ENCODE results near the gene LRRTM4.

The LRRTM4 gene

GRCh38 chr2:77521931-77522470 is at the start of gene LRRTM4:
Gene LRRTM4, minus strand, starts transcription at chr2:77522376.
- peak; percentile 13 for DNase-seq (ENCODE audit: low spot score)

GRCh38 chr2:77571545-77571944 is 49.4 kb upstream of the LRRTM4 start:
- no peak for DNase-seq (ENCODE audit: low spot score)

DNA sequence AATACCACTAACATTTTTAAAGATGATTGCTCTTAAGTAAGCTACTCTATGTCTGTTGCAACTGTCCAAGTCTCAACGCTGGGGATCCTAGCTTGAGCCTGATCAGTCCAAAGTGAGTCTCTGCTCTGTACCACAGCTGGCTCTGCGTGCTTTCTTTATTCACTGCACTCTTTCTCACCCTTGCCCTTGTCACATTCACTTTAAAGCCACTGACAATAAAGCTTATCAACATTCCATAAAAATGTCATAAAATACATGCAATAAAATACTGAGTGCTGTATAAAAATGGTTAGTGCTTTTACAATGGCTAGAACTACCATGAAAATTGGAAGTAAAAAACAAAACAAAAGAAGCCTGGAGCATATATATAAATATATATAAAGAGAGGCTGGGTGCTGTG is 45.5 kb upstream of the LRRTM4 start:
- no peak for DNase-seq (ENCODE audit: low spot score)

- DNase-seq (ENCODE audit: low spot score), result no peak
These were observed 44.4 kb upstream of the LRRTM4 start for GRCh38 chr2:77566582-77566981.

DNA sequence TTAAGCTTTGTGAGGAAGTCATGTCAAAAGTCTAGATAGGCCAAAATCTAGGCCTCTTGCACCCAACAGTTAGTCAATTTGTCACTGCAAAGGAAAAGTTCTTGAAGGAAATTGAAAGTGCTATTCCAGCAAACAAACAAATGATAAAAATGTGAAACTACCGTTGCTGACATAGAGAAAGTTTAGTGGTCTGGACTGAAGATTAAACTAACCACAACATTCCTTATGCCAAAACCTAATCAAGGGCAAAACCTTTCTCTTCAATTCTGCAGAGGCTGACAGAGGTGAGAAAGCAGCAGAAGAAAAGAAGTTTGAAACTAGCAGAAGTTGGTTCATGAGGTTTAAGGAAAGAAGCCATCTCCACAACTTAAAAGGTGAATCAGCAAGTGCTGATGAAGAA is 44.0 kb upstream of the LRRTM4 start:
- DNase-seq (ENCODE audit: low spot score), result no peak

DNA sequence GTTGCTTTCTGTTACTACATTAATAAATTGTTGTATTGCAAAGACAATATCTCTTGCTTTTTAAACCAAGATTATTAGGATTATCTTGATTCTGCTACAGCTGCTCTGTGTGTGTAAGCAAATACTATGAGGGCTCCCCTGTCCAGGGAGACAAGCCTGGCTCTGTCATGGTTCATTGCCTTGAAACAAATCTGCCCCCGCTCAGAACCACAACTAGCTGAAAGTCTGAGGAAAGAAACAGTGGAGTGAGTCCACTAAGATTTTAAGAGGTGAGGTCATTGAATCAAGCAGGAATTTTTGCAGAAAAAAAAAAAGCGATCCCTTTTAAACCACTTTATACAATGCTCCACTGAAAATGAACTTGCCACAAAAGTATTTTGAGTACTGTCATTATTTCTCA is 30.8 kb upstream of the LRRTM4 start:
- DNase-seq (ENCODE audit: low spot score), result peak; percentile 42

- no peak for DNase-seq (ENCODE audit: low spot score)
These were observed 15.9 kb upstream of the LRRTM4 start for GRCh38 chr2:77538031-77538430.

DNA sequence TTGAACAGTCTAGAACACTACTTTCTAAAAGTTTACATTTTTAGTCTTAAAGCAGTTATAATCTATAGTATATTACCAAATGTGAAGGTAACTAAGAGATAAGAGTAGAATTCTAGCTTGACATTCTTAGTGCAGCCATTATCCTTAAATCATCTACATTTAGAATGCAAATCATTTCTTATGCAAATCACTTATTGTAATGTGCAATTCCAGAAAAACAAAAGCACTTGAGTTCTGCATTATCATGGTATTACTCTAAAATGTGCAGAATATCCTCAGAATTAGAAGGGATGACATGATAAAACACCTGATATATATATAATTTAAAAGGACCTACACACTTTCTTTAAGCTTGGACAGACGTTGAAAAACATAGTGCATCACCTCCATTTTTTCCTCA is 712 bp upstream of the LRRTM4 start:
- DNase-seq (ENCODE audit: low spot score), result no peak

- DNase-seq (ENCODE audit: low spot score), result peak; percentile 41
These were observed 656 bp downstream of the LRRTM4 start for GRCh38 chr2:77521548-77521891.

DNA sequence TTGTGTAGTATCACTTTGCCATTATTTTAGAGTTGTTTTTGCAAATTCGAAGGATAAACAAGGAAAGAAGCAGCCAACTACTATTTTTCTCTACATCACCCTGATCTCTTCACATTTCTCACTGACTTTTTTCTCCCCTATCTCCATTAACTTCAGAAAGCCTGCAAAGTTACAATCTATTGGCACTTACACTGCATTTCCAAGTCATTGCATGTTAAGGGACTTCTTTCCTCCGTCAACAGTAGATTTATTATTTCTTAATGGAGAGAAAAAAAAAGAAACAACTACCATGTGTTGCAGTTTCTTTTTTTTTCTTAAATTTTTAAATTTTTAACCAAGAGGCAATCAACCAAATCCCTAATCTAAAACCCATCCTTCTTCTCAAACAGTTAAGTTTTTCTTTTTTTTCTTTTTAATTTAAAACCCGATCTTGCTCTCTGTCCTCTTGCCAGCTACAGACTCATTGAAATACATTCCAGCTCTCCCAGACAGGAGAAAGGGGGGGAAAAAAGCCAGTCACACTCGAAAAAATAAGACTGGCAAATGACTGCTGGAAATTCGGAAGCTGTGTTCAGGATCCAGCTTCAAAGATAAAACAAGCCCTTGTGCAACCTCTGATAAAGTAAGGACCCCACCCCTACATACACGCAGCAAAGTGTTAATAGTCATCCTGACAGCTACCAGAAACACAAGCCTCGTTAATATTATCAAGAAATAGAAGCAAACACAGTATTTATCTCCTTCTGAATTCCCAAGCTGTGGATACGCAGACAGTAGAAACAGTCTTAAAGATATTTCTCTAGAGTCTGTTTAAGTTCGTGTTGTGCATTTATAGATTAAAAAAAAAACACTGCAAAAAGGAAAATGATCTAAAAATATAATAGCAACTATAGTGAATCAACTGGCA is 1.3 kb downstream of the LRRTM4 start:
- no peak for DNase-seq (ENCODE audit: low spot score)

DNA sequence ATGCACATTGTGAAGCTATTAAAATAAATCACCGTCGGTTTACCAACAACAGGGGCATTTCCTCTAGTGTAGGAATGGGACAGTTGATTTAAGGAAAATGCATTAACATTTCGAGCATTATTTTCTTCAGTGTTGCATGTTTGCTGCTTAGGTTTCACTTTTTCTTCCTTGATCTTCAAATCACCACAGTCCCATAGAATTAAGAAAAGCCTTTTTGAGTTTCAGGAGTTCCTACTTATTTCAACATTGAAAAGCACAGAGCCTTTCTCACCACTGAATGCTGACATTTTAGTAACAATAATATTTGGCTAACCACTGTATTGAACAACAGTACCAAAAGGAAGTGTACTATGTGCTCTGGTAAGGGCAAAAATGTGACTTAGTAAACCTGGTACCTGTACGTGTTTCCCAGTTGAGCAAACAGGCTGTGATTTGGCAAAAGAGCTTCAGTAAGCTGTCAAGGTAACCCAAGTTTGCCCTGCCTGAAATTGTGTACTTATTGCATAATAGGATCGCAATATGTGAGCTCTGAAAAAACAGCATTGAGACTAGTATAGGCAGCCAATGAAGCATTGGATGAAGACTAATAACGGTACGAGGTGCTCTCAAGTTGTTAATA is 2.2 kb downstream of the LRRTM4 start:
- no peak for DNase-seq (ENCODE audit: low spot score)

GRCh38 chr2:77519164-77519887 is 2.9 kb downstream of the LRRTM4 start:
- DNase-seq (ENCODE audit: low spot score), result no peak

- no peak for DNase-seq (ENCODE audit: low spot score)
These were observed 3.9 kb downstream of the LRRTM4 start for GRCh38 chr2:77518311-77518710.

GRCh38 chr2:77513191-77513590 is 9.0 kb downstream of the LRRTM4 start:
- no peak for DNase-seq (ENCODE audit: low spot score)

- DNase-seq (ENCODE audit: low spot score), result no peak
These were observed 9.7 kb downstream of the LRRTM4 start for GRCh38 chr2:77512507-77512906.

GRCh38 chr2:77508511-77508910 is 13.7 kb downstream of the LRRTM4 start:
- DNase-seq (ENCODE audit: low spot score), result no peak

- DNase-seq (ENCODE audit: low spot score), result no peak
These were observed 14.5 kb downstream of the LRRTM4 start for GRCh38 chr2:77507657-77508056.

- no peak for DNase-seq (ENCODE audit: low spot score)
These were observed 34.0 kb downstream of the LRRTM4 start for GRCh38 chr2:77488141-77488540.

DNA sequence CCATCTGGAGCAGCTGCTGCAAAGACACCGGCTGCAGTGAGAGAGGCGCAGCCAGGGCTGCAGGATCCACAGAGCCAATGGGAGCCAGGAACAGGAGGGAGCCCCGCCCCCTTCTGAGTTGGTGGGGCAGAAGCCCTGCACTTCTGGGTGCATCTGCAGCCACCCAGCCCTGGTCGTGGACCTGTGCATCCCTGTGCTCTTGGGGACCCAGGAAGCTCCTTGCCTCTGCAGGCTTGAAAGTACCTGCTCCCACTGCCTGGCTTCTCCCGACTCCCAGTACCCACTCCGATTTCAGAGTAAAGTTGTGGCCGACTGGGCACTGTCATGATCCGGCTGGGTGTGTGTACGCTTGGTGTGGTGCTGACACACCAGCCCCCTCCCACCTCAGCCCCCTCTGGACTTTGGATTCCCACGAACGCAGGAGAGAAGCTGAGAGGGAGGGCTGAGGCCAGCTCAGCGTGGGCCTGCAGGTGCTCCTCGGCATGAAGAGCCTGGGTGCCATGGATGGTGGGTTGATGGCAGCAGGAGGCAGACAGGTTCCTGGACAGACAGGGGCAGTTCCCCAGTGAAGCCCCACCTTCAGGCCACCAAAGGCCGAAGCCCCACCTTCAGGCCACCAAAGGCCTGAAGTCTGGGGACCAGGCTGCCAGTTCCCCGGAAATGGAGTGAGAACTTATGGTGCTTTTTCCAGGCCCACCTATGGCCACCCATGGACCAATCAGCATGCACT is 34.9 kb downstream of the LRRTM4 start:
- DNase-seq (ENCODE audit: low spot score), result no peak

DNA sequence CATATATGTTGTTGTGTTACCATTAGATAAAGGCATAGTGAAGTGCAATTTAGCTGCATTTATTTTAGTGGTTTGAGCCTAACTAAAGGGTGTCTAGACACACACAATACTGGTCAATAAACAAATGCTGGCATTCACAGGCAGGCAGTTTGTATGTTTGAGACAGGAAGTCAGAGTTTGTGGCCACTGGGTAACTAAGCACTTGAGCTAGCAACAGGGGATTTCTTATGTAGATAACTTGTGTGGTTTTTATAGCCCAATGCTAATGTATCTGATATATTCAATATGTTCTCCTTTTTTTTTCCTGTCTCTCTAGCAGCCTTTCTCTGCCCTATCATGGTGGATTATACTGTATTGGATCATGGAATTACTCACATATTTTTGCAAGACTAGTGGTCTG is 38.1 kb downstream of the LRRTM4 start:
- no peak for DNase-seq (ENCODE audit: low spot score)

- DNase-seq (ENCODE audit: low spot score), result no peak
These were observed 42.3 kb downstream of the LRRTM4 start for GRCh38 chr2:77479895-77480294.

DNA sequence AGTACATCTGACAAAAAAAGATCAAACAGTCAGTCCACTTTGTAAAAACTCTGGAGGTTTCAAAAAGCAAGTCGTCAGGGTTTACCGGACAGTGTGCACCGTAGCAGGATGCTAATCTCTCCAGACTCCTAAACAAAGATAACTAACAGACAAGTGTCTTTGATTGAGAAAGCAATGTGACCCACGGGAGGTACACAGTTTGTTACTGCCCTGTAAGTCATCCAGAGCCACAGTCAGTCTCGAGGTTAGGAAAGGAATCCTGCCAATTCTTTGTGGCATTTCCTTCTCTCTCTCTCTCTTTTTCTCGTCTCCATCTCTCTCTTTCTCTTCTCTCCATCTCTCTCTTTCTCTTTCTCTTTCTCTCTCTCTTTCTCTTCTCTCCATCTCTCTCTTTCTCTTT is 42.8 kb downstream of the LRRTM4 start:
- DNase-seq (ENCODE audit: low spot score), result no peak
